GM12878 (cell line): ENCODE measurements around the gene OCIAD2.

Source experiments
- BRCA1 ChIP-seq: IDR thresholded peaks from 2 replicates; pipeline ENCODE4 v1.6.1; 2011; ENCODE audit warnings: low read depth, low read length, improper control_type of control experiment
- CTCF ChIP-seq, 3 experiments: IDR thresholded peaks in 2 of 3; conservative IDR thresholded peaks in 1 of 3; 2 replicates each; pipeline ENCODE4 v1.5.1; 2011; ENCODE audit warnings: low read depth in 3 of 3, low read length in 3 of 3, mild to moderate bottlenecking in 3 of 3, control low read depth in 2 of 3, moderate library complexity in 2 of 3, inconsistent platforms in 1 of 3, mixed read lengths in 1 of 3; ENCODE audit not compliant: control insufficient read depth in 2 of 3, insufficient read depth in 1 of 3; ENCODE audit errors: extremely low read depth in 1 of 3
- NBN ChIP-seq: fragments of 450-650 bp; IDR thresholded peaks from 2 replicates; pipeline ENCODE4 v1.6.1; 2016
- SIX5 ChIP-seq: IDR thresholded peaks from 2 replicates; pipeline ENCODE4 v1.6.1; 2011; ENCODE audit warnings: mild to moderate bottlenecking, low read depth, low read length, moderate library complexity; ENCODE audit not compliant: severe bottlenecking

DNA sequence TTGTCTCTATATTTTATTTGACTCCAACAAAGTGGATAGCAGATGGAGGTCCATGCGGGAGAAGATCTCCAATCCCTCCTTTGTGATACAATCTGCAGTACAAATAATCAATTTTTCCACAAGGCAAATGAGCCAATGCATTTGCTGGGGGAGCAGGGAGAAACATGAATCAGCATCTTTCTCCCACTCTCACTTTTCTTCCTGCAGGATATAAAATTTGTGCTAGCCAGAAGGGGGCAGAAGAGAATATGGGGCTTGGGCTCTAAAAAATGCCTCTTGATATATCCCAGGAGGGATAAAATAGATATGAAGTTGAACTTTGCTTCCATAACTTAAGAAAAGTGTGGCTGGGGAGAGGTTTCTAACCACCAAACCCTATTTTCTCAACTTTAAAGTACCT lies 41.2 kb upstream of the OCIAD2 start:
- TF ChIP-seq CTCF (IDR thresholded peaks at IDR 0.05 in 2 of 3, conservative IDR thresholded peaks at IDR 0.05 in 1 of 3; ENCODE audit: control insufficient read depth in 2 of 3, extremely low read depth in 1 of 3, insufficient read depth in 1 of 3, low read depth in 3 of 3, low read length in 3 of 3) (no peak), BRCA1 (no peak), NBN (no peak), SIX5 (no peak)
